PC-3 (cell line): ENCODE data around the gene RPP25. TPM values are rescaled to one million over a fixed set of nuclear protein-coding genes. Genes with fewer than 3 reads are reported as not detected.

Experiments
- ATAC-seq: fragments of 200-7000 bp; cut with Tn5 transposase; 2 replicates; pipeline ENCODE4 v1.9.1; 2020; ENCODE audit warnings: mild to moderate bottlenecking, moderate library complexity
- BruUV-seq: library from RNA; stranded (reverse); fragments of 400-500 nt; replicated peaks from 2 replicates; lab custom pipeline; 2021; lab: Mats Ljungman, UMichigan
- CTCF ChIA-PET: fragments of 300-600 bp; sonication (Branson Sonifier 250); formaldehyde crosslinking; loops from one replicate; lab custom pipeline; 2022; ENCODE audit warnings: antibody characterized with exemption; lab: Charles Lee
- POLR2A ChIA-PET: fragments of 300-600 bp; sonication (Branson Sonifier 250); formaldehyde crosslinking; loops from one replicate; lab custom pipeline; 2022; ENCODE audit warnings: antibody characterized with exemption; ENCODE audit not compliant: unreplicated experiment; lab: Charles Lee
- DNase-seq: peaks from one replicate; pipeline ENCODE4 v3.0.0-alpha.2; 2015
- H2AFZ ChIP-seq: fragments of 300-600 bp; sonication (generic); 2 replicates; pipeline ENCODE4 v1.6.0; 2016; ENCODE audit warnings: antibody characterized with exemption, low read length
- H3F3A ChIP-seq: fragments of 300-600 bp; sonication (generic); one replicate; pipeline ENCODE4 v1.6.0; 2017; ENCODE audit warnings: antibody characterized with exemption, low read length, control low read depth, mild to moderate bottlenecking; ENCODE audit not compliant: unreplicated experiment
- H3K27ac ChIP-seq: fragments of 300-600 bp; sonication (generic); 2 replicates; pipeline ENCODE4 v1.5.1; 2016; ENCODE audit warnings: mild to moderate bottlenecking, low read length
- H3K27me3 ChIP-seq: fragments of 300-600 bp; sonication (generic); 2 replicates; pipeline ENCODE4 v1.6.1; 2016; ENCODE audit warnings: low read length, mixed read lengths
- H3K36me3 ChIP-seq: fragments of 300-600 bp; sonication (generic); 2 replicates; pipeline ENCODE4 v1.6.1; 2016; ENCODE audit warnings: low read depth, mixed run types, low read length, mixed read lengths
- H3K4me1 ChIP-seq: fragments of 300-600 bp; sonication (generic); 2 replicates; pipeline ENCODE4 v1.5.1; 2016; ENCODE audit warnings: low read length; ENCODE audit not compliant: insufficient read depth
- H3K4me2 ChIP-seq: fragments of 300-600 bp; sonication (generic); 2 replicates; pipeline ENCODE4 v1.6.0; 2016; ENCODE audit warnings: low read length
- H3K4me3 ChIP-seq: fragments of 300-600 bp; sonication (generic); 2 replicates; pipeline ENCODE4 v1.5.1; 2016; ENCODE audit warnings: mild to moderate bottlenecking, low read length, mixed read lengths
- H3K79me2 ChIP-seq: fragments of 300-600 bp; sonication (generic); 2 replicates; pipeline ENCODE4 v1.6.1; 2017; ENCODE audit warnings: low read length, mixed read lengths
- H3K9ac ChIP-seq: fragments of 300-600 bp; sonication (generic); 2 replicates; pipeline ENCODE4 v1.6.0; 2016; ENCODE audit warnings: mild to moderate bottlenecking, low read length
- H3K9me2 ChIP-seq: fragments of 300-600 bp; sonication (generic); replicated peaks from 2 replicates; pipeline ENCODE4 v1.6.1; 2016; ENCODE audit warnings: mixed run types, low read length, mixed read lengths
- H3K9me3 ChIP-seq: fragments of 300-600 bp; sonication (generic); 2 replicates; pipeline ENCODE4 v1.6.1; 2016; ENCODE audit warnings: low read length, mixed read lengths
- H4K20me1 ChIP-seq: fragments of 300-600 bp; sonication (generic); 2 replicates; pipeline ENCODE4 v1.6.1; 2016; ENCODE audit warnings: low read length, mixed read lengths
- EZH2 ChIP-seq: fragments of 300-600 bp; sonication (generic); IDR thresholded peaks from one replicate; pipeline ENCODE4 v1.6.1; 2017; ENCODE audit warnings: antibody characterized with exemption, mild to moderate bottlenecking, low read length; ENCODE audit not compliant: unreplicated experiment
- EZH2phosphoT487 ChIP-seq: fragments of 300-600 bp; sonication (generic); IDR thresholded peaks from 2 replicates; pipeline ENCODE4 v1.6.1; 2018; ENCODE audit warnings: mild to moderate bottlenecking, antibody characterized with exemption, low read length, borderline replicate concordance
- intact Hi-C: fragments of 100-400 bp; cut with micrococcal nuclease; formaldehyde crosslinking; loops from 2 replicates; pipeline ENCODE4 v1.9.0; 2023
- total RNA-seq: library from RNA; depleted of rRNA; stranded (reverse); fragments of >200 nt; gene quantifications from 2 replicates; pipeline ENCODE4 v1.2.3, GENCODE V29; 2014
- TF ChIP-seq, protein P1 (sequence below): fragments of 300-600 bp; sonication (generic); conservative IDR thresholded peaks from 2 replicates; pipeline ENCODE4 v1.5.1; 2017; ENCODE audit warnings: antibody characterized with exemption, low read depth, mild to moderate bottlenecking, low read length

Gene RPP25
- total RNA-seq, 1 experiment from 2014 or later: 6.6 TPM

DNA sequence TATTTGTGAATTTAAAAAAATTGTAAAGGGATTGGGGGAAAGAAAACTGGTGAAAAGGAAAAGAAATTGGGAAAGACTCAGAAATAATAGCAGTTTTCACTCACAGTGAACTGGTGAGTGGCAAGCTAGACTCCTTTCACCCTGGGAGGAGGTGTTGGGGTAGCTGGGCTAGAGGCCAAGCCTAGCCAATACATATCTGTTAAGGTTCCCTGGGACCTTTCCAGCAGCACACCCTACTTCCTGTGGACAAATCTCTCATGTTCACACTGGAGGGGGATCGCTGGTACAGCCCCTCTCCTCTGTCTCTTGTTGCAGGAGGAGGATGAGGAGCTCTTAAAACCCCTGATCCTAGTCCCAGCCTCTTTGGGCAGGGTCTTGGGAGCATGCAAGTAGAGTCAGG, 3.7 kb upstream of the RPP25 start:
- peaks cover 29% of the 10 kb centered on the region for H3K4me1 ChIP-seq
- no peak overlapping the region for H3K27ac ChIP-seq
- H3F3A ChIP-seq: no peaks in the 10 kb centered on the region
- ATAC-seq (no peak), DNase-seq (no peak)
- H3K4me2 ChIP-seq: no peak overlapping the region
- no peaks in the 10 kb centered on the region for H3K9me3 ChIP-seq
- ChIA-PET CTCF (no interaction called here), POLR2A (no interaction called here)
- H3K27me3 ChIP-seq: no peaks in the 10 kb centered on the region
- no peak overlapping the region for H2AFZ ChIP-seq
- H3K79me2 ChIP-seq: peaks cover 7% of the 10 kb centered on the region
- H3K9ac ChIP-seq: no peak overlapping the region
- BruUV-seq: no TSS peak
- TF ChIP-seq, protein P1, sequence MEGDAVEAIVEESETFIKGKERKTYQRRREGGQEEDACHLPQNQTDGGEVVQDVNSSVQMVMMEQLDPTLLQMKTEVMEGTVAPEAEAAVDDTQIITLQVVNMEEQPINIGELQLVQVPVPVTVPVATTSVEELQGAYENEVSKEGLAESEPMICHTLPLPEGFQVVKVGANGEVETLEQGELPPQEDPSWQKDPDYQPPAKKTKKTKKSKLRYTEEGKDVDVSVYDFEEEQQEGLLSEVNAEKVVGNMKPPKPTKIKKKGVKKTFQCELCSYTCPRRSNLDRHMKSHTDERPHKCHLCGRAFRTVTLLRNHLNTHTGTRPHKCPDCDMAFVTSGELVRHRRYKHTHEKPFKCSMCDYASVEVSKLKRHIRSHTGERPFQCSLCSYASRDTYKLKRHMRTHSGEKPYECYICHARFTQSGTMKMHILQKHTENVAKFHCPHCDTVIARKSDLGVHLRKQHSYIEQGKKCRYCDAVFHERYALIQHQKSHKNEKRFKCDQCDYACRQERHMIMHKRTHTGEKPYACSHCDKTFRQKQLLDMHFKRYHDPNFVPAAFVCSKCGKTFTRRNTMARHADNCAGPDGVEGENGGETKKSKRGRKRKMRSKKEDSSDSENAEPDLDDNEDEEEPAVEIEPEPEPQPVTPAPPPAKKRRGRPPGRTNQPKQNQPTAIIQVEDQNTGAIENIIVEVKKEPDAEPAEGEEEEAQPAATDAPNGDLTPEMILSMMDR: no peak
- TF ChIP-seq EZH2 (no peak), EZH2phosphoT487 (no peak)
- no peaks in the 10 kb centered on the region for H3K9me2 ChIP-seq
- intact Hi-C loops: no loop called here
- H3K36me3 ChIP-seq: no peaks in the 10 kb centered on the region
- H3K4me3 ChIP-seq: no peak overlapping the region
- H4K20me1 ChIP-seq: no peaks in the 10 kb centered on the region

DNA sequence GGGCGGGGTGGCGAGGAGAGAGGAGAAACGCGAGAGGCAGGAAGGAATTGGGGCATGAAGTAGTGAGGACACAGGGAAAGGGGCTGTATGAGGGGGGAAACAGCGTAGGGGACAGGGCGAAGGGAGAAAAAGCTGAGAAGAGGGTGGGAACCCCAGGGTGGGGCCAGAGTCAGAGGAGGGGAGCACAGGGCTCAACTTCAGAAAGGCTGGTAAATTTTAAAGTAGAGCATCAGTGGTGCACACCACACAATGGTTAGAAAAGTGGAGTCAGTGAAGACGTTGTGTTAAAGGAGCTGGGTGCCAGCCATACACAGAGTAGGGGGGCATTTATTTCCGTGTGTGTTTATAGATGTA, 3.0 kb upstream of the RPP25 start:
- H3K4me2 ChIP-seq: no peak overlapping the region
- peaks cover 8% of the 10 kb centered on the region for H3K79me2 ChIP-seq
- intact Hi-C loops: no loop called here
- H3K4me3 ChIP-seq: no peak overlapping the region
- H3K4me1 ChIP-seq: peaks cover 22% of the 10 kb centered on the region
- no peaks in the 10 kb centered on the region for H3K27me3 ChIP-seq
- ChIA-PET POLR2A (interaction anchor here (0.5 kb wide), 1 partner anchor 40 kb away, joined by 5 read pairs; no protein-coding TSS in a partner anchor), CTCF (no interaction called here)
- ATAC-seq (no peak), DNase-seq (no peak)
- no peak overlapping the region for H3K9ac ChIP-seq
- H2AFZ ChIP-seq: no peak overlapping the region
- BruUV-seq: no TSS peak
- no peaks in the 10 kb centered on the region for H4K20me1 ChIP-seq
- H3K9me3 ChIP-seq: no peaks in the 10 kb centered on the region
- no peaks in the 10 kb centered on the region for H3F3A ChIP-seq
- H3K27ac ChIP-seq: no peak overlapping the region
- no peaks in the 10 kb centered on the region for H3K9me2 ChIP-seq
- no peaks in the 10 kb centered on the region for H3K36me3 ChIP-seq
- TF ChIP-seq, protein P1: no peak
- TF ChIP-seq EZH2phosphoT487 (no peak), EZH2 (no peak)

DNA sequence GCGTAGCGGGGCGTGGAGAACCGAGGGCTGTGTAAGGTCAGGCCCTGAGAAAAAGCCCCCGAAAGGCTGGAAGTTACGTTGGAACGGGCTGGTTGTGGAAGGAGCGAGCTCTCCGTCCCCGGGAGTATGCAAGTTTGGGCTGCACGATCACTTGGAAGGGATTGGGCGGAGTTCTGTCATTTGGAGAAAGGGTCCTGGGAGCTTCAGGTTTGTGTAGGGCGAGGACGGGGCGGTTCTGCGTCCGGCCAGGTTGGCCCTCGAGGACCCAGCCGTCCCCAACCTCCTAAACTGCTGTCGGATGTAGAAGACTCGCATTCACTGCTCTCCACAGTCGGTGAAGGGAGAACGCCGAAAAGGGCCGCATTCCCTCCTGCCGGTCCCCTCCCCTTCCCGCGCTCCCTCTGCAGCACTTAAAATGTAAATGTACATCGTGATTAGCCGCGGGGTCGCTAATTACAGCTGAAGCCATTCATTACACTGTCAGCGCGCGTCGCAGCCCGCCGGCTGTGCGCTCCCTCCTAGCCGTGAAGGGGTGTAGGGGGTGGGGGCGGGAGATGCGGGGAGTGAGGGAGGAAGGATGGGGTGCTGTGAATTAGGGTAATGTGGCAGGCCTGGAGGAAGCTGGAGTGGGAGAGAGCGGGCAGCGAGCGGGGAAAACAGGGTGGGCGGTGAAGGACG, 2.5 kb upstream of the RPP25 start:
- TF ChIP-seq EZH2 (no peak), EZH2phosphoT487 (no peak)
- TF ChIP-seq, protein P1: no peak
- Histone ChIP-seq H3K27me3 (no peaks in the 10 kb centered on the region), H3F3A (no peaks in the 10 kb centered on the region), H3K36me3 (no peaks in the 10 kb centered on the region), H3K4me2 (no peak overlapping the region), H3K4me1 (peaks cover 18% of the 10 kb centered on the region; the same call in 1 of the 2 replicates), H3K9me2 (no peaks in the 10 kb centered on the region), H3K9me3 (no peaks in the 10 kb centered on the region), H3K27ac (no peak overlapping the region), H4K20me1 (no peaks in the 10 kb centered on the region), H3K79me2 (peaks cover 8% of the 10 kb centered on the region), H3K4me3 (no peak overlapping the region), H2AFZ (no peak overlapping the region), H3K9ac (no peak overlapping the region)
- intact Hi-C loops: no loop called here
- POLR2A ChIA-PET: no interaction called here
- no peak for DNase-seq
- no peak for ATAC-seq
- CTCF ChIA-PET: no interaction called here
- no TSS peak for BruUV-seq
